ENCODE measurements around the gene SCAI.

DNA sequence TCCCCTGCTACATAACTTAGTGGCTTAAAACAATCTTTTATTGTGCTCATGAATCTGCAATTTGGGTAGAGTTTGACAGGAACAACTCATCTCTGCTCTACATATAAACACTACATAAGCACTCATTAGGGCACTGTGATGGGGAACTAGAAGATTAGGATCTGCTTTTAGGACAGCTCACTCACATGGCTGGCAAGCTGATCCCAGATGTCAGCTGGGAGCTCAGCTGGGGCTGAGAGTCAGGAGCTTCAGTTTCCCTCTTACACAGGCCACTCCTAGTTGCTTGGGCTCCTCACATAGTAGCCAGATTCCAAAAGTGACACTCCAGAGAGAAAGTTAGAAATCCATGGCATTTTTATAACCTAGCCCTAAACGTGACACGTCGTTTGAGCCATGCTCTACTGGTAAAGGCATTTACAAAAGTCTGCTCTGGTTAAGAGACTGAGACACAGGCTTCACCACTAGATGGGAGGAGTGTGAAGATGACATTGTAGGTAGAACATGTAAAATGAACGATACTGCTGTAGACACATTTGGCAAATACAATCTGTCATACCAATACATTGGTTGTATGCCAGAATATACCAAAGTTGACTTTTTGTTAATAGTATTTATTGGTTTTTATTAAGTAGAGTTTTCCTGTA is 23.6 kb downstream of the SCAI start:
- TF ChIP-seq, protein P1, sequence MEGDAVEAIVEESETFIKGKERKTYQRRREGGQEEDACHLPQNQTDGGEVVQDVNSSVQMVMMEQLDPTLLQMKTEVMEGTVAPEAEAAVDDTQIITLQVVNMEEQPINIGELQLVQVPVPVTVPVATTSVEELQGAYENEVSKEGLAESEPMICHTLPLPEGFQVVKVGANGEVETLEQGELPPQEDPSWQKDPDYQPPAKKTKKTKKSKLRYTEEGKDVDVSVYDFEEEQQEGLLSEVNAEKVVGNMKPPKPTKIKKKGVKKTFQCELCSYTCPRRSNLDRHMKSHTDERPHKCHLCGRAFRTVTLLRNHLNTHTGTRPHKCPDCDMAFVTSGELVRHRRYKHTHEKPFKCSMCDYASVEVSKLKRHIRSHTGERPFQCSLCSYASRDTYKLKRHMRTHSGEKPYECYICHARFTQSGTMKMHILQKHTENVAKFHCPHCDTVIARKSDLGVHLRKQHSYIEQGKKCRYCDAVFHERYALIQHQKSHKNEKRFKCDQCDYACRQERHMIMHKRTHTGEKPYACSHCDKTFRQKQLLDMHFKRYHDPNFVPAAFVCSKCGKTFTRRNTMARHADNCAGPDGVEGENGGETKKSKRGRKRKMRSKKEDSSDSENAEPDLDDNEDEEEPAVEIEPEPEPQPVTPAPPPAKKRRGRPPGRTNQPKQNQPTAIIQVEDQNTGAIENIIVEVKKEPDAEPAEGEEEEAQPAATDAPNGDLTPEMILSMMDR (IDR thresholded peaks at IDR 0.05) = no peak
- TF ChIP-seq EP300 (IDR thresholded peaks at IDR 0.05) = no peak
